Mesendoderm (in vitro differentiated cells): Measurements from ENCODE around the gene C12orf43.

Source experiments
- DNase-seq: peaks from one replicate; pipeline ENCODE4 v3.0.0; 2013
- H2AK5ac ChIP-seq: 2 replicates; pipeline ENCODE4 v1.6.1; 2013; ENCODE audit warnings: low read length, inconsistent platforms
- H2BK120ac ChIP-seq: 2 replicates; pipeline ENCODE4 v1.6.1; 2013; ENCODE audit warnings: low read depth, mild to moderate bottlenecking, low read length, moderate library complexity, mixed read lengths
- H2BK15ac ChIP-seq: replicated peaks from 2 replicates; pipeline ENCODE4 v1.6.1; 2013; ENCODE audit warnings: low read depth, mild to moderate bottlenecking, moderate library complexity
- H2BK5ac ChIP-seq: 2 replicates; pipeline ENCODE4 v1.6.1; 2013; ENCODE audit warnings: low read length, inconsistent platforms
- H3K18ac ChIP-seq: 2 replicates; pipeline ENCODE4 v1.6.1; 2013; ENCODE audit warnings: mild to moderate bottlenecking, low read length, mixed read lengths
- H3K23ac ChIP-seq: one replicate; pipeline ENCODE4 v1.6.1; 2013; ENCODE audit warnings: low read length
- H3K27ac ChIP-seq: 2 replicates; pipeline ENCODE4 v1.5.1; 2013; ENCODE audit warnings: low read depth, mild to moderate bottlenecking, inconsistent platforms, low read length, moderate library complexity
- H3K27me3 ChIP-seq: 2 replicates; pipeline ENCODE4 v1.6.1; 2013; ENCODE audit warnings: low read length, control low read depth, mild to moderate bottlenecking, inconsistent platforms; ENCODE audit not compliant: insufficient read depth, poor library complexity
- H3K36me3 ChIP-seq: 2 replicates; pipeline ENCODE4 v1.6.1; 2013; ENCODE audit warnings: low read length, inconsistent platforms; ENCODE audit not compliant: control insufficient read depth, insufficient read depth
- H3K4ac ChIP-seq: one replicate; pipeline ENCODE4 v1.6.1; 2013; ENCODE audit warnings: low read depth, mild to moderate bottlenecking, low read length, moderate library complexity
- H3K4me1 ChIP-seq: 2 replicates; pipeline ENCODE4 v1.6.1; 2013; ENCODE audit warnings: low read depth, low read length, inconsistent platforms; ENCODE audit not compliant: control insufficient read depth
- H3K4me2 ChIP-seq: 2 replicates; pipeline ENCODE4 v1.6.1; 2013; ENCODE audit warnings: low read length
- H3K4me3 ChIP-seq: 2 replicates; pipeline ENCODE4 v1.5.1; 2013; ENCODE audit warnings: mild to moderate bottlenecking, low read length
- H3K56ac ChIP-seq: one replicate; pipeline ENCODE4 v1.6.1; 2013; ENCODE audit warnings: low read length
- H3K79me1 ChIP-seq: 2 replicates; pipeline ENCODE4 v1.6.1; 2013; ENCODE audit warnings: low read length, inconsistent platforms
- H3K79me2 ChIP-seq: 2 replicates; pipeline ENCODE4 v1.6.1; 2013; ENCODE audit warnings: mild to moderate bottlenecking, low read length; ENCODE audit not compliant: control insufficient read depth, insufficient read depth
- H3K9ac ChIP-seq: 2 replicates; pipeline ENCODE4 v1.6.1; 2013; ENCODE audit warnings: low read length, inconsistent platforms
- H4K5ac ChIP-seq: one replicate; pipeline ENCODE4 v1.6.1; 2013; ENCODE audit warnings: low read length
- H4K8ac ChIP-seq: one replicate; pipeline ENCODE4 v1.6.1; 2013; ENCODE audit warnings: low read depth, mild to moderate bottlenecking, control low read depth, low read length, moderate library complexity
- WGBS: extraction: QIAGEN DNeasy Blood & Tissue Kit; methylation state at CpG from one replicate; pipeline ENCODE4 v1.1.7; 2013; ENCODE audit warnings: low lambda C conversion rate, missing lambda C conversion rate; ENCODE audit not compliant: insufficient coverage; ENCODE audit errors: extremely low coverage; 5-methylcytosine and 5-hydroxymethylcytosine counted together

Gene C12orf43

DNA sequence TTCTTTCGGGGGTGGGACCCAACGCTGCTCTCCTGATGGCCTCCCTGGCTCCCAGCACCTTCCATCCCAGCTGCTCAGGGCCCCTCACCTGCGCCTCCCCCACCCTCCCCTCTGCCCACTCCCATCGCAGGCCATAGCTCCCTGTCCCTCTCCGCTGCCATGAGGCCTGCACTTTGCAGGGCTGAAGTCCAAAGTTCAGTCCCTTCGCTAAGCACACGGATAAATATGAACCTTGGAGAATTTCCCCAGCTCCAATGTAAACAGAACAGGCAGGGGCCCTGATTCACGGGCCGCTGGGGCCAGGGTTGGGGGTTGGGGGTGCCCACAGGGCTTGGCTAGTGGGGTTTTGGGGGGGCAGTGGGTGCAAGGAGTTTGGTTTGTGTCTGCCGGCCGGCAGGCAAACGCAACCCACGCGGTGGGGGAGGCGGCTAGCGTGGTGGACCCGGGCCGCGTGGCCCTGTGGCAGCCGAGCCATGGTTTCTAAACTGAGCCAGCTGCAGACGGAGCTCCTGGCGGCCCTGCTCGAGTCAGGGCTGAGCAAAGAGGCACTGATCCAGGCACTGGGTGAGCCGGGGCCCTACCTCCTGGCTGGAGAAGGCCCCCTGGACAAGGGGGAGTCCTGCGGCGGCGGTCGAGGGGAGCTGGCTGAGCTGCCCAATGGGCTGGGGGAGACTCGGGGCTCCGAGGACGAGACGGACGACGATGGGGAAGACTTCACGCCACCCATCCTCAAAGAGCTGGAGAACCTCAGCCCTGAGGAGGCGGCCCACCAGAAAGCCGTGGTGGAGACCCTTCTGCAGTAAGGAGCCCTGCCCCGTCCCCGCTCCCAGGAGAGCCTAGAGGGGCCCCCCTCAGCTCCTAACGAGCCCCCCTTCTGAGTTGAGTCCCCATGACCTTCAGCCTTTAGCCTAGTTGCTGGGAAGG, 37.7 kb downstream of the C12orf43 start, which contains the start of gene HNF1A:
Gene HNF1A (plus strand): TSS at position 248 of the 924 bp plus-strand sequence. CDS start 226 bp downstream, at position 474.
- Histone ChIP-seq H4K8ac (no peak within 1 kb of the TSS), H2BK15ac (no peak within 1 kb of the TSS), H3K79me1 (no peaks in the 10 kb centered on the region), H3K23ac (no peak within 1 kb of the TSS), H3K79me2 (no peaks in the 10 kb centered on the region), H3K4me3 (no peak within 1 kb of the TSS), H3K9ac (no peak within 1 kb of the TSS), H3K18ac (no peak within 1 kb of the TSS), H2BK120ac (no peak within 1 kb of the TSS), H3K27ac (no peak within 1 kb of the TSS), H3K56ac (no peak within 1 kb of the TSS), H4K5ac (no peak within 1 kb of the TSS), H3K27me3 (no peaks in the 10 kb centered on the region), H2BK5ac (no peak within 1 kb of the TSS), H3K36me3 (no peaks in the 10 kb centered on the region), H3K4me2 (no peak within 1 kb of the TSS), H2AK5ac (no peak within 1 kb of the TSS), H3K4me1 (no peaks in the 10 kb centered on the region), H3K4ac (no peak within 1 kb of the TSS)
- WGBS = no CpG with 5 or more reads among the region's 40 CpGs
- DNase-seq = no peak

DNA sequence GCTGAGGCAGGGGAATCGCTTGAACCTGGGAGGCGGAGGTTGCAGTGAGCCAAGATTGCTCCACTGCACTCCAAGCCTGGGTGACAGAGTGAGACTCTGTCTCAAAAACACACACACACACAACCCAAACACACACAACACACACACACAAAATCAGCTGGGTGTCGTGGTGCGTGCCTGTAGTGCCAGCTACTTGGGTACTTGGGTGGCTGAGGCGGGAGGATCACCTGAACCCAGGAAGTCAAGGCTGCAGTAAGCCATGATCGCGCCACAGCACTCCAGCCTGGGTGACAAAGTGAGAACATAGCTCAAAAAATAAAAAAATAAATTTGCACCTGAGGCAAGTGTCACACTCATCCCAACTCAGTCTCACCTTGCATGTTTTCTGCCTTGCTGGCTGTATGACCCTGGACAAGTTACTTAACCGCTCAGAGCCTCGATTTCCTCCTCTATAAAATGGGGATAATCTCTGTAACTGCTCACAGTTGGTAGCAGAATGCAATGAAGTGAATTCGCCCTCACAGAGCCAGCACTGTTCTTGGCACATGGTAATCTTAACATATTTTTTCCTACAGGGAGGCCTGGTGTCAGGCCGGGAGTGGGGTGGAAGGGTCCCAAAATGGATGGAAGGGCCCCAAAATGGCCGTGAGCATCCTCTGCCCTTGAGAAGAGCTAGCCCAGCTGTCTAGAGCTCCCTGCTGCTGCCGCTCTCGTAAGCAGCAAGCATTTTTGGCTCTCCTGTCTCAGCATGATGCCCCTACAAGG, 38.6 kb downstream of the C12orf43 start:
- H2BK120ac ChIP-seq = no peak overlapping the region
- no peak overlapping the region for H2AK5ac ChIP-seq
- H3K27me3 ChIP-seq = no peaks in the 10 kb centered on the region
- no peak overlapping the region for H3K4me3 ChIP-seq
- no peak overlapping the region for H3K9ac ChIP-seq
- no peak overlapping the region for H3K27ac ChIP-seq
- no peak overlapping the region for H3K4me2 ChIP-seq
- no peak overlapping the region for H4K8ac ChIP-seq
- no CpG with 5 or more reads among the region's 14 CpGs for WGBS
- no peaks in the 10 kb centered on the region for H3K79me1 ChIP-seq
- H3K18ac ChIP-seq = no peak overlapping the region
- no peak overlapping the region for H3K56ac ChIP-seq
- H2BK5ac ChIP-seq = no peak overlapping the region
- no peaks in the 10 kb centered on the region for H3K36me3 ChIP-seq
- no peaks in the 10 kb centered on the region for H3K4me1 ChIP-seq
- no peak overlapping the region for H3K4ac ChIP-seq
- H3K23ac ChIP-seq = no peak overlapping the region
- DNase-seq = no peak
- no peak overlapping the region for H2BK15ac ChIP-seq
- H3K79me2 ChIP-seq = no peaks in the 10 kb centered on the region
- H4K5ac ChIP-seq = no peak overlapping the region

- Histone ChIP-seq H2BK5ac (no peak overlapping the region), H3K79me2 (no peaks in the 10 kb centered on the region), H2BK15ac (no peak overlapping the region), H3K4me1 (no peaks in the 10 kb centered on the region), H3K79me1 (no peaks in the 10 kb centered on the region), H3K9ac (no peak overlapping the region), H2AK5ac (no peak overlapping the region), H4K8ac (no peak overlapping the region), H3K18ac (no peak overlapping the region), H4K5ac (no peak overlapping the region), H3K27me3 (no peaks in the 10 kb centered on the region), H3K4me3 (no peak overlapping the region), H3K23ac (no peak overlapping the region), H3K4ac (no peak overlapping the region), H3K36me3 (no peaks in the 10 kb centered on the region), H3K27ac (no peak overlapping the region), H3K56ac (no peak overlapping the region), H2BK120ac (no peak overlapping the region), H3K4me2 (no peak overlapping the region)
- no CpG with 5 or more reads among the region's 10 CpGs for WGBS
- DNase-seq = peak; percentile 95
Measured at GRCh38 chr12:120972870-120973543, 43.3 kb downstream of the C12orf43 start.

- no peak overlapping the region for H2BK120ac ChIP-seq
- H3K79me2 ChIP-seq = no peaks in the 10 kb centered on the region
- H2AK5ac ChIP-seq = no peak overlapping the region
- H2BK15ac ChIP-seq = no peak overlapping the region
- no peak overlapping the region for H3K4me2 ChIP-seq
- DNase-seq = peak; percentile 74
- H3K79me1 ChIP-seq = no peaks in the 10 kb centered on the region
- H3K4me3 ChIP-seq = no peak overlapping the region
- no peak overlapping the region for H3K27ac ChIP-seq
- H3K23ac ChIP-seq = no peak overlapping the region
- no peaks in the 10 kb centered on the region for H3K4me1 ChIP-seq
- no peaks in the 10 kb centered on the region for H3K27me3 ChIP-seq
- no CpG with 5 or more reads among the region's 13 CpGs for WGBS
- H3K36me3 ChIP-seq = no peaks in the 10 kb centered on the region
- H3K18ac ChIP-seq = no peak overlapping the region
- no peak overlapping the region for H4K5ac ChIP-seq
- no peak overlapping the region for H2BK5ac ChIP-seq
- no peak overlapping the region for H3K9ac ChIP-seq
- H3K56ac ChIP-seq = no peak overlapping the region
- H3K4ac ChIP-seq = no peak overlapping the region
- no peak overlapping the region for H4K8ac ChIP-seq
Measured at GRCh38 chr12:120971299-120972180, 44.7 kb downstream of the C12orf43 start.

DNA sequence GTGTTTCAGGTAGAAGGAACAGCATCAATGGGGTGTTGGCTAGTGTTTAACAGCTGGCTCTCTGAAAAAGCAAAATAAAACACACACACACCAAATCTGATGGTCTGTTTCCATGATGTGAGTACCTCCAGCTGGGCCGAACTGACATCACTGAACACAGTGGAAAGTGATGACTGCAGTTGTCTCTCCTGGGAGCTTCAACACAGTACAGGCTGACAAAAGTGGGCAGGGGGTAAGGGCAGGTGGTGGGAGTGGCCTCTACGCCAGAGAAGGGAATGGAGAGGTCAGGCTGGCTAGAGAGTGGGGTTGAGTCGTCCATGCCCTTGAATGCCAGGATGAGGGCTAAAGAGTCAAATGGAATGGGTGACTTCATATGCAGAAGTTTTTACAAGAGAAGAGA, 46.0 kb downstream of the C12orf43 start:
- WGBS = no CpG with 5 or more reads among the region's 3 CpGs
- no peaks in the 10 kb centered on the region for H3K36me3 ChIP-seq
- H3K4me1 ChIP-seq = no peaks in the 10 kb centered on the region
- no peak overlapping the region for H2BK5ac ChIP-seq
- no peak overlapping the region for H3K4me3 ChIP-seq
- no peak overlapping the region for H3K27ac ChIP-seq
- no peaks in the 10 kb centered on the region for H3K79me2 ChIP-seq
- H3K23ac ChIP-seq = no peak overlapping the region
- H3K79me1 ChIP-seq = no peaks in the 10 kb centered on the region
- no peak overlapping the region for H3K56ac ChIP-seq
- H3K18ac ChIP-seq = no peak overlapping the region
- H2AK5ac ChIP-seq = no peak overlapping the region
- H4K8ac ChIP-seq = no peak overlapping the region
- H2BK120ac ChIP-seq = no peak overlapping the region
- H3K4me2 ChIP-seq = no peak overlapping the region
- no peak overlapping the region for H3K9ac ChIP-seq
- H3K27me3 ChIP-seq = no peaks in the 10 kb centered on the region
- no peak overlapping the region for H3K4ac ChIP-seq
- no peak overlapping the region for H4K5ac ChIP-seq
- no peak overlapping the region for H2BK15ac ChIP-seq
- DNase-seq = no peak
